ENCODE measurements around the gene FAHD2A. TPM values are rescaled to one million over a fixed set of nuclear protein-coding genes. Genes with fewer than 3 reads are reported as not detected.

The FAHD2A gene
- total and polyA plus RNA-seq, 8 donors: 11.7 to 40.7 (median 24.7) TPM

DNA sequence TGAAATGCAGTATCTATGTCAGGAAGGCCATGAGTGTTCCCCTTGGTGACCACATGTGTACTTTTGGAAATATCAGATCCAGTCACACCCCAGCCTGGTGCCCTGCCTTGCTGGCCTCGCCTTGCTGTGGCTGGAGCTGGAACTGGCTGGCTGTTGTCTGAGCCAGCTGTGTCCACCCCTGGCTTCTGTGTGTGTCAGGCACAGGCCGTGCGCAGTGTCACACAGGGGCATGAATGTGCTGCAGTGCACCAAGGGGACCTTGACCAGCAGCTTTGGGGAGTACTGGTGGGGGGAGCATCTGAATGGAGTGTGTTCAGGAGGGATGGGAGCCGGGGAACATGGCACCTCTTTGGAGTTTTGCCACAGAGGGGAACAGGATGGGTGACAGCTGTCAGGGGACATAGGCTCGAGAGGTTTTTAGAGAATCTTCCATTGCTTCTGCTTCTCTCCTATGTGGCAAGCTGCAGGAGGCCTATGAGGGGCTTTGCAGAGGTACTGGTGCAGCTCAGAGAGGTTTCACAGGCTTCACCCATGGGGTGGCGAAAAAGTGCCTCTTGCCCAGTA, 44.7 kb upstream of the FAHD2A start:
- intact Hi-C loops (cut with DNase I; ENCODE audit: low total_unique reads): no loop called here
- Histone ChIP-seq H3K4me1 (no peaks in the 10 kb centered on the region), H3K9me3 (no peaks in the 10 kb centered on the region), H3K4me3 (no peak overlapping the region), H3K36me3 (no peaks in the 10 kb centered on the region), H3K27me3 (no peaks in the 10 kb centered on the region), H3K27ac (no peak overlapping the region)
- TF ChIP-seq EP300 (IDR thresholded peaks at IDR 0.05) (no peak), POLR2AphosphoS5 (IDR thresholded peaks at IDR 0.05) (no peak), POLR2A (IDR thresholded peaks at IDR 0.05) (no peak)
- TF ChIP-seq, protein P1, sequence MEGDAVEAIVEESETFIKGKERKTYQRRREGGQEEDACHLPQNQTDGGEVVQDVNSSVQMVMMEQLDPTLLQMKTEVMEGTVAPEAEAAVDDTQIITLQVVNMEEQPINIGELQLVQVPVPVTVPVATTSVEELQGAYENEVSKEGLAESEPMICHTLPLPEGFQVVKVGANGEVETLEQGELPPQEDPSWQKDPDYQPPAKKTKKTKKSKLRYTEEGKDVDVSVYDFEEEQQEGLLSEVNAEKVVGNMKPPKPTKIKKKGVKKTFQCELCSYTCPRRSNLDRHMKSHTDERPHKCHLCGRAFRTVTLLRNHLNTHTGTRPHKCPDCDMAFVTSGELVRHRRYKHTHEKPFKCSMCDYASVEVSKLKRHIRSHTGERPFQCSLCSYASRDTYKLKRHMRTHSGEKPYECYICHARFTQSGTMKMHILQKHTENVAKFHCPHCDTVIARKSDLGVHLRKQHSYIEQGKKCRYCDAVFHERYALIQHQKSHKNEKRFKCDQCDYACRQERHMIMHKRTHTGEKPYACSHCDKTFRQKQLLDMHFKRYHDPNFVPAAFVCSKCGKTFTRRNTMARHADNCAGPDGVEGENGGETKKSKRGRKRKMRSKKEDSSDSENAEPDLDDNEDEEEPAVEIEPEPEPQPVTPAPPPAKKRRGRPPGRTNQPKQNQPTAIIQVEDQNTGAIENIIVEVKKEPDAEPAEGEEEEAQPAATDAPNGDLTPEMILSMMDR (IDR thresholded peaks at IDR 0.05): no peak
- DNase-seq: peak in 1 of 2 donors; percentile 22
- 60 to 85% (median 76%) methylated on average over 5 to 6 of the region's 6 CpGs for whole genome bisulfite sequencing, 5 donors

DNA sequence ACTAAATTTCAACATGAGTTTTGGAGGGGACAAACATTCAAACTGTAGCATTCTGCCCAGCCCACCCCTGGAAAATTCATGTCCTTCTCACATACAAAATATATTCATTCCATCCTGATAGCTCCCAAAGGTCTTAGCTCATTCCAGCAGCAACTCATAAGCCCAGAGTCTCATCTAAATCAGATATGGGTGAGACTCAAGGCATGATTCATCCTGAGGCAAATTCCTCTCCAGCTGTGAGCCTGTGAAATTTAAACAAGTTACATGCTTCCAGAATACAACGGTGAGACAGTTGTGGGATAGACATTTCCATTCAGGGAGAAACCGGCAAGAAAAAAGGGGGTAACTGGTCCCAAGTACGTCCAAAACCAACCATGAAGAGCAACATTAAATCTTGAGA, 43.5 kb upstream of the FAHD2A start:
- DNase-seq: no peak
- intact Hi-C loops (cut with DNase I; ENCODE audit: low total_unique reads): no loop called here
- no peaks in the 10 kb centered on the region for H3K9me3 ChIP-seq
- TF ChIP-seq POLR2AphosphoS5 (IDR thresholded peaks at IDR 0.05): no peak
- TF ChIP-seq, protein P1 (IDR thresholded peaks at IDR 0.05): no peak
- TF ChIP-seq POLR2A (IDR thresholded peaks at IDR 0.05): no peak
- no peak for TF ChIP-seq EP300 (IDR thresholded peaks at IDR 0.05)
- H3K36me3 ChIP-seq: no peaks in the 10 kb centered on the region
- H3K4me1 ChIP-seq: no peaks in the 10 kb centered on the region
- 76 to 86% (median 78%) methylated on average over 3 of the region's 3 CpGs for WGBS, 5 donors
- no peak overlapping the region for H3K27ac ChIP-seq
- no peaks in the 10 kb centered on the region for H3K27me3 ChIP-seq
- H3K4me3 ChIP-seq: no peak overlapping the region

DNA sequence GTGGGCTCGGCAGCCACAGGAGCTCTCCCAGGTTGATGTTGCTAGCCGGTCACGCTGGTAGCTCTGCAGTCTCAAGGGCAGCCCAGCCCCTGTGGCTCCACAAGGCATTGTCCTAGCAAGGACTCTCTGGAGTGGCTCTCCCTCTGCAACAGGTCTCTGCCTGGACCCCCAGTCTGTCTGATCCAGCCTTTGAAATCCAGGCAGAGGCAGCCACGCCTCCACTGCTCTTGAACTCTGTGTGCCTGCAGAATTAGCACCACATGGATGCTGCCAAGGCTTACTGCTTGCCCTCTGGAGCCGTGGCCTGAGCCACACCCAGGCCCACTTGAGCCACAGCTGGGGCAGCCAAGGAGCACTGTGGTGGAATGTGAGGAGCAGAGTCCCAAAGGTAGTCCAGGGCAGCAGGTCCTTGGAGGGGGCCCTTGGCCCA, 43.0 kb upstream of the FAHD2A start:
- no peak for TF ChIP-seq POLR2AphosphoS5 (IDR thresholded peaks at IDR 0.05)
- TF ChIP-seq, protein P1 (IDR thresholded peaks at IDR 0.05): no peak
- TF ChIP-seq POLR2A (IDR thresholded peaks at IDR 0.05): no peak
- TF ChIP-seq EP300 (IDR thresholded peaks at IDR 0.05): no peak
- no peaks in the 10 kb centered on the region for H3K4me1 ChIP-seq
- no peak overlapping the region for H3K27ac ChIP-seq
- WGBS, 5 donors: 63 to 85% (median 73%) methylated on average over 3 to 5 of the region's 5 CpGs
- no peaks in the 10 kb centered on the region for H3K36me3 ChIP-seq
- intact Hi-C loops (cut with DNase I; ENCODE audit: low total_unique reads): no loop called here
- no peak overlapping the region for H3K4me3 ChIP-seq
- peak in 1 of 2 donors; percentile 16 for DNase-seq
- H3K9me3 ChIP-seq: no peaks in the 10 kb centered on the region
- H3K27me3 ChIP-seq: no peaks in the 10 kb centered on the region

DNA sequence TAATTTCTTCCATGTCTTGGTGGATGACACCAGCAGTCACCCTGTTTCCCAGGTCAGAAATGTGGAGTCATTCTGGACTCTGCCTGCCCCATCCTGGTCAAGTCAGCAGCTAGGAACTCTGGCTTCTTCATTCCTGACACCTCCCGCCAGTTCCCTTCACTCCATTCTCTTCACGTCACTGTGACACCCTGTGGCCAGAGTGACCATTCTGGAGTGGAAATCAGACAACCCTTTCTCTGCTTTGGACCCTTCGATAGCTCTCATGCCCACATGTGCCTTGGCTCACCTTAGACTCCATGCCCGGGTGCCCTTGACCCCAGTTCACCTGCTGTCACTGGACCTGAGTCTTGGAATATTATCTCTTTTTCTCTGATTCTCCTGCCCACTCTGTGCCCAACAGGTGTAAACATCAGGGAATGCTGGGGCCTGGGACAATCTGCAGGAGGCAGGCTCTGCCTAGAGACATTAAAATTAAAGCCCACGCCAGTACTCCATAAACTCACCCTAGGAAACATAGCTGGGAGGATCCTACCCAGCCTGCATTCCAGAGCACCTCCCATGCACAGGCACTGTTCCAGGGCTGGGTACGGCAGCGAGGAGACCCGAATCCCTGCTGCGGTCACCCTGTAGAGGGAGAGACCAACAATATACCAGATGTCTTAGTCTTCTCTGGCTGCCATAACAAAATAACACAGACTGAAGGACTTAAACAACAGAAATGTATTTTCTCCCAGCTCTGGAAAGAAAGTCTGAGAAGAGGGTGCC, 41.1 kb upstream of the FAHD2A start:
- intact Hi-C loops (cut with DNase I; ENCODE audit: low total_unique reads): no loop called here
- Histone ChIP-seq H3K27ac (no peak overlapping the region), H3K27me3 (no peaks in the 10 kb centered on the region), H3K36me3 (no peaks in the 10 kb centered on the region), H3K4me3 (no peak overlapping the region), H3K9me3 (no peaks in the 10 kb centered on the region), H3K4me1 (no peaks in the 10 kb centered on the region)
- 82 to 88% (median 84%) methylated on average over 9 of the region's 9 CpGs for WGBS, 5 donors
- TF ChIP-seq POLR2AphosphoS5 (IDR thresholded peaks at IDR 0.05): no peak
- TF ChIP-seq, protein P1 (IDR thresholded peaks at IDR 0.05): no peak
- TF ChIP-seq POLR2A (IDR thresholded peaks at IDR 0.05): no peak
- no peak for TF ChIP-seq EP300 (IDR thresholded peaks at IDR 0.05)
- no peak for DNase-seq
